Osteoblast (primary cell): ENCODE data around the gene ING3. TPM values are rescaled to one million over a fixed set of nuclear protein-coding genes. Genes with fewer than 3 reads are reported as not detected.
A peak's percentile ranks its signal among the peaks of the same experiment; 100 is the strongest.
"Not testable (repeated sequence)": the region's sequence is repeated elsewhere in the genome, so short reads cannot be mapped to it uniquely, and the experiment has no call there.

ENCODE experiments used
- DNase-seq: peaks from one replicate; pipeline ENCODE4 v3.0.0; 2011; ENCODE audit warnings: low spot score, mixed read lengths; ENCODE audit not compliant: insufficient read length; ENCODE audit errors: missing footprints
- H2AFZ ChIP-seq: 2 replicates; pipeline ENCODE4 v1.6.0; 2011; ENCODE audit warnings: mild to moderate bottlenecking, low read length
- H3K27ac ChIP-seq: 2 replicates; pipeline ENCODE4 v1.5.1; 2011; ENCODE audit warnings: mild to moderate bottlenecking, low read depth, low read length, moderate library complexity
- H3K27me3 ChIP-seq: 2 replicates; pipeline ENCODE4 v1.6.0; 2012; ENCODE audit warnings: mild to moderate bottlenecking, control low read depth, inconsistent platforms, low read length, moderate library complexity; ENCODE audit not compliant: insufficient read depth
- H3K36me3 ChIP-seq: 2 replicates; pipeline ENCODE4 v1.5.1; 2011; ENCODE audit warnings: mild to moderate bottlenecking, low read length, control low read depth, moderate library complexity; ENCODE audit not compliant: insufficient read depth
- H3K4me1 ChIP-seq: 2 replicates; pipeline ENCODE4 v1.5.1; 2011; ENCODE audit warnings: mild to moderate bottlenecking, low read length, control low read depth, moderate library complexity; ENCODE audit not compliant: insufficient read depth
- H3K4me2 ChIP-seq: 2 replicates; pipeline ENCODE4 v1.6.0; 2011; ENCODE audit warnings: mild to moderate bottlenecking, low read length; ENCODE audit not compliant: insufficient read depth
- H3K4me3 ChIP-seq: fragments of 200-600 bp; sonication (generic); 3 replicates; pipeline ENCODE4 v1.5.1; 2012; ENCODE audit warnings: mild to moderate bottlenecking, low read length, inconsistent platforms; ENCODE audit not compliant: insufficient read depth
- H3K79me2 ChIP-seq: 2 replicates; pipeline ENCODE4 v1.6.0; 2012; ENCODE audit warnings: mild to moderate bottlenecking, low read length, control low read depth, inconsistent platforms; ENCODE audit not compliant: insufficient read depth
- H3K9me3 ChIP-seq: 2 replicates; pipeline ENCODE4 v1.5.1; 2011; ENCODE audit warnings: low read depth, low read length, control low read depth
- H4K20me1 ChIP-seq: 2 replicates; pipeline ENCODE4 v1.6.0; 2012; ENCODE audit warnings: mild to moderate bottlenecking, low read length, control low read depth; ENCODE audit not compliant: insufficient read depth
- CTCF ChIP-seq: IDR thresholded peaks from 2 replicates; pipeline ENCODE4 v1.5.1; 2011; ENCODE audit warnings: mild to moderate bottlenecking, low read depth, low read length, moderate library complexity; ENCODE audit errors: extremely low read depth
- total RNA-seq: library from RNA; depleted of rRNA; stranded (reverse); fragments of >200 nt; gene quantifications from 2 replicates; pipeline ENCODE4 v1.2.3, GENCODE V29; 2012

The ING3 gene
- total RNA-seq, 1 donor = 16.6 TPM

- peaks cover 55% of the 10 kb centered on the region for H3K79me2 ChIP-seq
- H3K36me3 ChIP-seq = no peaks in the 10 kb centered on the region
- H3K27ac ChIP-seq = peak overlapping the region; percentile 52
- H4K20me1 ChIP-seq = no peaks in the 10 kb centered on the region
- peak overlapping the region; percentile 56 for H3K4me2 ChIP-seq
- no peaks in the 10 kb centered on the region for H3K27me3 ChIP-seq
- H2AFZ ChIP-seq = peak overlapping the region; percentile 10
- no peaks in the 10 kb centered on the region for H3K9me3 ChIP-seq
- peaks cover 46% of the 10 kb centered on the region for H3K4me1 ChIP-seq
- TF ChIP-seq CTCF = peak; percentile 10
- DNase-seq = no peak
- no peak overlapping the region for H3K4me3 ChIP-seq
Measured at GRCh38 chr7:121002048-121002756, 51.6 kb downstream of the ING3 start.

DNA sequence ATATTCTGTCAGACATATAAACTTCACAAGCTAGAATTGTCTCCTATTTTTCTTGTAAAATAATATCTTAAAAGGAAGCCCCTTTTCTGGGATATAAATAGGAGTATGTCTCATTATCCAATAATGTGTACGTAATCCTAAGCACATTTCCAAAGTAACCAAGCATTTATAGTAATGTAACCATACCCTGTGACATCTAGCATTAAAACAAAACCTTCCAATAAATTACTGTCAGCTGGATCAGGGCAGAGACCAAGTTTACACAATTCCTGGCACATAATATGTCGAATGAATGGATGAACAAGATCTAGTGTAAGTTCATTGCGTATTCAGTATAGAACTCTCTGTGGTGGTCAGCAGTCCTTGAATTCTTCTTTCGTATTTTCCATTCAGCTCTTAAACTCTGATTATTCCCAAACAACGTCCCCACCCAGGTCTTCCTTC, 52.2 kb downstream of the ING3 start:
- no peak for TF ChIP-seq CTCF
- Histone ChIP-seq H3K4me1 (peaks cover 46% of the 10 kb centered on the region), H3K4me2 (peak overlapping the region; percentile 56), H3K36me3 (no peaks in the 10 kb centered on the region), H3K27ac (peak overlapping the region; percentile 52), H3K4me3 (no peak overlapping the region), H3K9me3 (no peaks in the 10 kb centered on the region), H4K20me1 (no peaks in the 10 kb centered on the region), H2AFZ (peak overlapping the region; percentile 10), H3K27me3 (no peaks in the 10 kb centered on the region), H3K79me2 (peaks cover 57% of the 10 kb centered on the region)
- no peak for DNase-seq

GRCh38 chr7:121003986-121004685, 53.6 kb downstream of the ING3 start:
- peaks cover 60% of the 10 kb centered on the region for H3K79me2 ChIP-seq
- TF ChIP-seq CTCF = no peak

GRCh38 chr7:121005058-121005457, 54.5 kb downstream of the ING3 start:
- H3K9me3 ChIP-seq, H3K4me3 ChIP-seq, DNase-seq, H3K4me2 ChIP-seq, H3K27me3 ChIP-seq, H3K27ac ChIP-seq, H3K36me3 ChIP-seq, H4K20me1 ChIP-seq, H2AFZ ChIP-seq: not testable (repeated sequence)
- Histone ChIP-seq H3K79me2 (peaks cover 53% of the 10 kb centered on the region), H3K4me1 (peaks cover 35% of the 10 kb centered on the region)

More at GRCh38 chr7:121003986-121004685, 53.6 kb downstream of the ING3 start:
- Histone ChIP-seq H3K9me3 (no peaks in the 10 kb centered on the region), H3K27ac (no peak overlapping the region), H4K20me1 (no peaks in the 10 kb centered on the region), H2AFZ (no peak overlapping the region), H3K4me2 (no peak overlapping the region), H3K27me3 (no peaks in the 10 kb centered on the region), H3K4me3 (no peak overlapping the region), H3K4me1 (peaks cover 43% of the 10 kb centered on the region), H3K36me3 (no peaks in the 10 kb centered on the region)
- DNase-seq = no peak
